Activated CD4-positive, alpha-beta T cell treated with anti-CD3 and anti-CD28 coated beads for 4 hours (primary cell): Measurements from ENCODE around the gene P2RX7.
A peak's percentile ranks its signal among the peaks of the same experiment; 100 is the strongest.
"Not testable (repeated sequence)": the region's sequence is repeated elsewhere in the genome, so short reads cannot be mapped to it uniquely, and the experiment has no call there.

Source experiments
- DNase-seq, 2 donors: peaks; one replicate each; pipeline ENCODE4 v3.0.0-alpha.2; 2020

The P2RX7 gene

GRCh38 chr12:121209624-121210572 is 77.2 kb downstream of the P2RX7 start, which contains the start of gene P2RX4:
P2RX4 (plus strand) TSS chr12:121210129; CDS start chr12:121210165, 36 bp downstream.
- DNase-seq: peak; percentile 81 to 83

GRCh38 chr12:121212875-121213274 is 80.2 kb downstream of the P2RX7 start:
- no peak for DNase-seq

GRCh38 chr12:121214166-121214777 is 81.6 kb downstream of the P2RX7 start:
- peak in 1 of 2 donors; percentile 39 for DNase-seq

GRCh38 chr12:121214855-121215745 is 82.4 kb downstream of the P2RX7 start:
- DNase-seq: no peak

- DNase-seq: no peak
Observed at GRCh38 chr12:121216102-121216501, 83.4 kb downstream of the P2RX7 start.

- DNase-seq: no peak
Observed at GRCh38 chr12:121217063-121217462, 84.4 kb downstream of the P2RX7 start.

- DNase-seq: no peak
Observed at GRCh38 chr12:121217761-121218160, 85.1 kb downstream of the P2RX7 start.

GRCh38 chr12:121218588-121219352 is 86.1 kb downstream of the P2RX7 start:
- no peak for DNase-seq

- no peak for DNase-seq
Observed at GRCh38 chr12:121219353-121219986, 86.8 kb downstream of the P2RX7 start.

GRCh38 chr12:121222847-121223246 is 90.2 kb downstream of the P2RX7 start:
- DNase-seq: no peak

GRCh38 chr12:121223292-121224285 is 90.9 kb downstream of the P2RX7 start:
- peak in 1 of 2 donors; percentile 25 for DNase-seq

GRCh38 chr12:121224591-121224990 is 91.9 kb downstream of the P2RX7 start:
- DNase-seq: peak in 1 of 2 donors; percentile 31

GRCh38 chr12:121226399-121226798 is 93.7 kb downstream of the P2RX7 start:
- DNase-seq: no peak

- DNase-seq: not testable (repeated sequence)
Observed at GRCh38 chr12:121226871-121227270, 94.2 kb downstream of the P2RX7 start.

GRCh38 chr12:121227294-121227693 is 94.6 kb downstream of the P2RX7 start:
- no peak for DNase-seq

- no peak for DNase-seq
Observed at GRCh38 chr12:121228919-121229665, 96.4 kb downstream of the P2RX7 start.

GRCh38 chr12:121229826-121230537 is 97.3 kb downstream of the P2RX7 start:
- peak; percentile 58 to 59 for DNase-seq

GRCh38 chr12:121230538-121230907 is 97.8 kb downstream of the P2RX7 start:
- DNase-seq: no peak

GRCh38 chr12:121232163-121232562 is 99.5 kb downstream of the P2RX7 start:
- DNase-seq: no peak
